Body of pancreas (tissue), 4 donors: Measurements from ENCODE around the gene IQCE. TPM values are rescaled to one million over a fixed set of nuclear protein-coding genes. Genes with fewer than 3 reads are reported as not detected.

ENCODE experiments used
- ATAC-seq: fragments of 150-250 bp; one replicate; pipeline ENCODE4 v1.9.1; 2016
- DNase-seq, 4 donors: peaks; one replicate each; pipeline ENCODE4 v3.0.0-alpha.2; 2019
- H3K27ac ChIP-seq, 4 donors: fragments of 200-600 bp; sonication (generic); 1 replicate in 3 of 4; 2 replicates in 1 of 4; pipeline versions ENCODE4 v1.5.1 to v1.6.1; 2016 to 2019; ENCODE audit warnings: mild to moderate bottlenecking in 1 of 4, mixed read lengths in 1 of 4, moderate library complexity in 1 of 4
- H3K27me3 ChIP-seq, 2 donors: fragments of 200-600 bp; sonication (generic); one replicate each; pipeline ENCODE4 v1.6.0; 2016; ENCODE audit warnings: mild to moderate bottlenecking in 1 of 2
- H3K36me3 ChIP-seq, 2 donors: fragments of 200-600 bp; sonication (generic); replicated peaks in 1 of 2; 2 replicates each; pipeline ENCODE4 v1.5.1; 2016; ENCODE audit warnings: low read depth in 2 of 2; ENCODE audit not compliant: insufficient read depth in 1 of 2
- H3K4me1 ChIP-seq: fragments of 200-600 bp; sonication (generic); one replicate; pipeline ENCODE4 v1.6.0; 2016
- H3K4me3 ChIP-seq, 2 donors: fragments of 200-600 bp; sonication (generic); 1 replicate in 1 of 2; 2 replicates in 1 of 2; pipeline ENCODE4 v1.5.1; 2016 to 2019
- H3K9me3 ChIP-seq, 3 donors: fragments of 200-600 bp; sonication (generic); 1 replicate in 2 of 3; 2 replicates in 1 of 3; pipeline ENCODE4 v1.5.1; 2016
- POLR2A ChIP-seq, 3 donors: fragments of 450-650 bp; IDR thresholded peaks; one replicate each; pipeline ENCODE4 v1.6.1; 2016; ENCODE audit warnings: antibody characterized with exemption in 3 of 3, mild to moderate bottlenecking in 2 of 3
- WGBS, 2 donors: methylation state at CpG; one replicate each; pipeline ENCODE4 v1.1.5; 2017; 5-methylcytosine and 5-hydroxymethylcytosine counted together
- intact Hi-C: fragments of 100-400 bp; cut with DNase I; formaldehyde crosslinking; loops from one replicate; pipeline ENCODE4 v1.15.1; 2023
- total RNA-seq, 2 donors: library from RNA; depleted of rRNA; stranded (reverse); fragments of >200 nt; gene quantifications; one replicate each; pipeline ENCODE4 v1.1.0, GENCODE V29; 2016
- TF ChIP-seq, protein P1 (sequence below), 7 experiments: fragments of 450-650 bp in 4 of 7; fragments of 200-600 bp in 3 of 7; sonication (generic) in 3 of 7; IDR thresholded peaks; one replicate each; pipeline ENCODE4 v1.5.1; 2016 to 2019; ENCODE audit warnings: antibody characterized with exemption in 7 of 7

IQCE gene
- total RNA-seq, 2 donors from 2014 or later, result 7.8 to 73.2 TPM

DNA sequence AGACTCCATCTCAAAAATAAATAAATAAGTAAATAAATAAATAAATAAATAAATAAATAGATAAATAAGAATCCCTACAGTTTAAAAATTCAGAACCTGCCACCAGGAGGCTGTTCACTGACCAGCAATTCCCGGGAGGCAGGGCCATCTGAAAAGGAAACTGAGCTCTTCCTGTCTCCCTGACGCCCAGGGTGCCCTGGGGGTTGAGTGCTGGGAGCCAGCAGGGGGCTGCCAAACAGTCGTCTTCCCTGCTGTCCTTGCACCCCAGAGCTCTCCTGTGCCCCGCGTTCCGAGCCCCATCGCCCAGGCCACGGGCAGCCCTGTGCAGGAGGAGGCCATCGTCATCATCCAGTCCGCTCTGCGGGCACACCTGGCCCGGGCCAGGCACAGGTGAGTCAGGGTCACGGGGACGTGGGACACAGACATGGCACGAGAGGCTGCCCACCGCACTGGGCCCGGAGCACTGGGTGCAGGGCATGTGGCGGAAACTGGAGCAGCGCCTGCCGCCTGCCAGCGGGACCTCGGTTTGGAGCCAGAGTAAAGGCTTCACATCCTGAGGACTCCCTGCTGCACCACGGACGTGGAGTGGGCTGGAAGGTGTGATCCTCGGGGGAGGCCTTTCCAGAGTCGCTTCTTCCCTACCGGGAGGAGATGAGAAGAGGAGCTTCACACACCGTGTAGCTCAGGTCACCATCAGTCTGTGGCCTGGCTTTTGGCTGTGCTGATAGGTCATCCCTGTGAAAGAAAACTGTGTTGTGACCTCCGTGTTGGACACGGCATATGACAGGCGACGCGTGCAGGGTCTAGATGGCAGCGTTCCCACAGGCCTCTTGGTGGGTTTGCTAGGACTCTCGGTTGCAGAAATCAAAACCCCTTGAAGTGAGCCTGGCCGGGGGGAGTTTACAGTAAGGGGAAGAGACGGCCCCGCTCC lies 47.1 kb downstream of the IQCE start:
- DNase-seq (no peak), ATAC-seq (no peak)
- Histone ChIP-seq H3K27ac (no peak overlapping the region), H3K27me3 (no peaks in the 10 kb centered on the region), H3K9me3 (no peaks in the 10 kb centered on the region), H3K4me1 (no peaks in the 10 kb centered on the region), H3K36me3 (no peaks in the 10 kb centered on the region), H3K4me3 (no peak overlapping the region)
- TF ChIP-seq, protein P1, sequence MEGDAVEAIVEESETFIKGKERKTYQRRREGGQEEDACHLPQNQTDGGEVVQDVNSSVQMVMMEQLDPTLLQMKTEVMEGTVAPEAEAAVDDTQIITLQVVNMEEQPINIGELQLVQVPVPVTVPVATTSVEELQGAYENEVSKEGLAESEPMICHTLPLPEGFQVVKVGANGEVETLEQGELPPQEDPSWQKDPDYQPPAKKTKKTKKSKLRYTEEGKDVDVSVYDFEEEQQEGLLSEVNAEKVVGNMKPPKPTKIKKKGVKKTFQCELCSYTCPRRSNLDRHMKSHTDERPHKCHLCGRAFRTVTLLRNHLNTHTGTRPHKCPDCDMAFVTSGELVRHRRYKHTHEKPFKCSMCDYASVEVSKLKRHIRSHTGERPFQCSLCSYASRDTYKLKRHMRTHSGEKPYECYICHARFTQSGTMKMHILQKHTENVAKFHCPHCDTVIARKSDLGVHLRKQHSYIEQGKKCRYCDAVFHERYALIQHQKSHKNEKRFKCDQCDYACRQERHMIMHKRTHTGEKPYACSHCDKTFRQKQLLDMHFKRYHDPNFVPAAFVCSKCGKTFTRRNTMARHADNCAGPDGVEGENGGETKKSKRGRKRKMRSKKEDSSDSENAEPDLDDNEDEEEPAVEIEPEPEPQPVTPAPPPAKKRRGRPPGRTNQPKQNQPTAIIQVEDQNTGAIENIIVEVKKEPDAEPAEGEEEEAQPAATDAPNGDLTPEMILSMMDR (IDR thresholded peaks at IDR 0.05), result no peak
- intact Hi-C loops, result no loop called here
- WGBS, 2 donors, result 88 to 89% methylated on average over 20 to 38 of the region's 38 CpGs

DNA sequence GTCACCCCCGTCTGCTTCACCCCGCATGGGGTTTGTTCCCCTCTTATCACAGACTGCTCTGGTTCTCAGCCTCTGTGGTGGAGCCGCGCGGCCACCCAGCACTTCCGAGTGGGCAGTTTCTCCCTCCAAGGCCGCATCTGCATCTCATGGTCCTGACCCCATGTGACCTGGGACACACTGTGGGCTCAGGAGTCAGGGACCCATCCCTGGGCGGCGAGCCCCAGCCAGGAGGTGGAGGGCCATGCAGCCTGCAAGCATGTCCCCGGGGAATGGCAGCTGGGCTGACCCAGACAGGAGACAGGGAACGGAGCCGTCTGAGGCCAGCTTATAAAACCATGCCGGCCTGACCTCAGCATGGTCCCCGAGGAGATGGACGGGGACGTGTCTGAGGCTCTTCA lies 47.8 kb downstream of the IQCE start:
- Histone ChIP-seq H3K27me3 (no peaks in the 10 kb centered on the region), H3K4me3 (no peak overlapping the region), H3K4me1 (no peaks in the 10 kb centered on the region), H3K36me3 (no peaks in the 10 kb centered on the region), H3K27ac (no peak overlapping the region), H3K9me3 (no peaks in the 10 kb centered on the region)
- no peak for ATAC-seq
- no peak for DNase-seq
- 85 to 93% methylated on average over 12 to 16 of the region's 16 CpGs for WGBS, 2 donors
- TF ChIP-seq POLR2A (IDR thresholded peaks at IDR 0.05), result no peak
- TF ChIP-seq, protein P1 (IDR thresholded peaks at IDR 0.05), result no peak
- intact Hi-C loops, result no loop called here

DNA sequence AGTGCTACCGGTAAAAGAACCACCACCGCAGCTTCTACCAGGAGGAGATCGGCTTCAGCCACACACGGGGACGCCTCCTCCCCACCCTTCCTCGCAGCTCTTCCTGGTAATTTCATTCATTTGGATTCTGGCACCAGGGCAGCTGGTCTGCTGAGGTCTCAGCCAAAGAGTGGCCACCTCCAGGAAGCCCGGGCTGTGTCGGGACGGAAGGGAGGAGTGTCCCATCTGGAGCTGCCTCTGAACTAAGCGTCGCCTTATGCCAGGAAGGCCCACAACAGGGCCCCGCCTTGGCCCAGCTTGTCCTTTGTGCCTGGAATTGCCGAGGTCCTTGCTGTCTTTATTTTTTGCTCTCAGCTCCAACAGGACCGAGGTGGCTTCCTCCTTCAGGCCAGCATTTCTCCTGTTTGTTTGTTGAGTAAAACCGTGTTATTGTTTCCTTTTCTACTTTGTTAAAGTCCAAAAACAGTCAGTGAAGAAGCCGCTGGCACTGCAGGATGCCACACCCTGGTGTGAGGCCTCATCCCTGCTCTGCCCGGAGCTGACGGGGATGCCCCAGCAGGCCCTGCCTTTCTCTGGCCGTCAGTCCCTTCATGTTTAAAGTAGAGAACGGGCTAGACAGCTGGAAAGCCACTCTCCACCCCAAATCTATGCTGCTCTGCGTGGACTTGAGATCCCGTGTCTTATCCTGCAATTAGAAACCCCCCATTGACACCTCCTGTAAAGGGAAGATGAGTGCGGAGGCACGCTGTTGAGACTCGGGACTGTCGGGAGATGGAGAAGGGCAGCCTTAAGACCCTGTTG lies 48.5 kb downstream of the IQCE start:
- H3K9me3 ChIP-seq, result no peaks in the 10 kb centered on the region
- no peaks in the 10 kb centered on the region for H3K27me3 ChIP-seq
- TF ChIP-seq POLR2A (IDR thresholded peaks at IDR 0.05), result no peak
- TF ChIP-seq, protein P1 (IDR thresholded peaks at IDR 0.05), result no peak
- H3K4me3 ChIP-seq, result no peak overlapping the region
- intact Hi-C loops, result no loop called here
- H3K36me3 ChIP-seq, result no peaks in the 10 kb centered on the region
- H3K4me1 ChIP-seq, result no peaks in the 10 kb centered on the region
- peak; percentile 38 for ATAC-seq
- DNase-seq, result peak in 2 of 4 donors; percentile 36 to 43
- peak overlapping the region in 2 of 4 donors; percentile 36 to 50 for H3K27ac ChIP-seq
- WGBS, 2 donors, result 69 to 78% methylated on average over 22 to 26 of the region's 26 CpGs

DNA sequence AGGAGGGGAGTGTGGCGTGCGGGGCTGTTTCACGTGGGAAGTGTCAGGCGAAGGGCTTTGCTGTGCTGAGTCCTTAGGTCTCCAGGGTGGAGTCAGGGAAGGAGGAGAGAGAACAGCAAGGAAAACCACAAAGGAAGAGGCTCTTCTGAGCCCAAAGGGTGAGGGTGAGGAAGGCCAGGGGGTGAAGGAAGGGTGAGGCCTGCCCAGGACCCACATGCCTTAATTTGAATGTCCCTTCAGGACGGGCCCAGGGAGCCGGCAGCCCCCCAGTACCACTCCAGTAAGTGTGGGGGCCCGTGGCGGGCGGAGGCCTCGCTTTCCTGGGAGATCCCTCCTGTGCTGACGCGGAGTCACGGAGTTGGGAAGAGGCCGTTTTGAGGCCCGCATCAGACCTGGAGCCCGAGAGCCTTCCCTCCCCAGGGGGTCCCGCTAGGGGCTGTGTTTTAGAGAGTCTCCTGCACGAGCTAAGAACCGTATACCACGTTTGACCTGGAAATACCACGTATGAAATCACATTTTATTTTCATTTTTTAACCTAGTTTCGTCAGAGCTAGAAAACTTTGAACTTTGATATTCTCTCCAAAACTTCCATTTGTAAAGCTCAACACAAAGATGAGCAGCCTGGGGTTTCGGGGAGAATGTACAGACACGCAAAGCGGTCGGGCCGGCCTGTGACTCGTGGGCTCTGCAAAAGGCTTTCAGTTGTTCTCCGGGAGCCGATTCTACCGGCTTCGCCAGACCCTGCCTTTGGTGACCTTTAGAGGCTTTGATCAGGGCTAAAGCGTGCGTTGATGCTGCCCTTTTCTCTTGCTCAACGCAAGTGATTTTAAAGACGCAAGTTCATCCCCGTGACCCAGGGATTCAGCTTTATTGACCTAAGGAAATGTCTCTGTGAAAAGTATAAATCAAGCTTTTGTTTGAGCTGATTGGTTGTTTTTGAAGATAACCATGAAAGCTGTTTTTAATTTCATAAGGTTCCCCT lies 49.4 kb downstream of the IQCE start:
- Histone ChIP-seq H3K9me3 (no peaks in the 10 kb centered on the region), H3K36me3 (no peaks in the 10 kb centered on the region), H3K27me3 (no peaks in the 10 kb centered on the region), H3K4me1 (no peaks in the 10 kb centered on the region), H3K4me3 (no peak overlapping the region), H3K27ac (peak overlapping the region in 2 of 4 donors; percentile 36 to 50)
- DNase-seq (no peak), ATAC-seq (no peak)
- TF ChIP-seq, protein P1 (IDR thresholded peaks at IDR 0.05), result no peak
- TF ChIP-seq POLR2A (IDR thresholded peaks at IDR 0.05), result no peak
- intact Hi-C loops, result no loop called here
- 79 to 86% methylated on average over 27 to 37 of the region's 37 CpGs for WGBS, 2 donors
